AG09319 (cell line): ENCODE data around the gene PPARD.

ENCODE experiments used
- DNase-seq: peaks from one replicate; pipeline ENCODE4 v3.0.0-alpha.2; 2010; ENCODE audit warnings: low read depth; ENCODE audit errors: extremely low read depth
- TF ChIP-seq, protein P1 (sequence below): IDR thresholded peaks from 2 replicates; pipeline ENCODE4 v1.5.1; 2011; ENCODE audit warnings: low read depth, mild to moderate bottlenecking, inconsistent platforms, low read length, moderate library complexity

PPARD gene

GRCh38 chr6:35468181-35468979, 126.0 kb downstream of the PPARD start, which contains the start of gene RPL10A:
RPL10A (plus strand) TSS chr6:35468401; CDS start chr6:35468435, 34 bp downstream.
- TF ChIP-seq, protein P1, sequence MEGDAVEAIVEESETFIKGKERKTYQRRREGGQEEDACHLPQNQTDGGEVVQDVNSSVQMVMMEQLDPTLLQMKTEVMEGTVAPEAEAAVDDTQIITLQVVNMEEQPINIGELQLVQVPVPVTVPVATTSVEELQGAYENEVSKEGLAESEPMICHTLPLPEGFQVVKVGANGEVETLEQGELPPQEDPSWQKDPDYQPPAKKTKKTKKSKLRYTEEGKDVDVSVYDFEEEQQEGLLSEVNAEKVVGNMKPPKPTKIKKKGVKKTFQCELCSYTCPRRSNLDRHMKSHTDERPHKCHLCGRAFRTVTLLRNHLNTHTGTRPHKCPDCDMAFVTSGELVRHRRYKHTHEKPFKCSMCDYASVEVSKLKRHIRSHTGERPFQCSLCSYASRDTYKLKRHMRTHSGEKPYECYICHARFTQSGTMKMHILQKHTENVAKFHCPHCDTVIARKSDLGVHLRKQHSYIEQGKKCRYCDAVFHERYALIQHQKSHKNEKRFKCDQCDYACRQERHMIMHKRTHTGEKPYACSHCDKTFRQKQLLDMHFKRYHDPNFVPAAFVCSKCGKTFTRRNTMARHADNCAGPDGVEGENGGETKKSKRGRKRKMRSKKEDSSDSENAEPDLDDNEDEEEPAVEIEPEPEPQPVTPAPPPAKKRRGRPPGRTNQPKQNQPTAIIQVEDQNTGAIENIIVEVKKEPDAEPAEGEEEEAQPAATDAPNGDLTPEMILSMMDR: peak; percentile 98

DNA sequence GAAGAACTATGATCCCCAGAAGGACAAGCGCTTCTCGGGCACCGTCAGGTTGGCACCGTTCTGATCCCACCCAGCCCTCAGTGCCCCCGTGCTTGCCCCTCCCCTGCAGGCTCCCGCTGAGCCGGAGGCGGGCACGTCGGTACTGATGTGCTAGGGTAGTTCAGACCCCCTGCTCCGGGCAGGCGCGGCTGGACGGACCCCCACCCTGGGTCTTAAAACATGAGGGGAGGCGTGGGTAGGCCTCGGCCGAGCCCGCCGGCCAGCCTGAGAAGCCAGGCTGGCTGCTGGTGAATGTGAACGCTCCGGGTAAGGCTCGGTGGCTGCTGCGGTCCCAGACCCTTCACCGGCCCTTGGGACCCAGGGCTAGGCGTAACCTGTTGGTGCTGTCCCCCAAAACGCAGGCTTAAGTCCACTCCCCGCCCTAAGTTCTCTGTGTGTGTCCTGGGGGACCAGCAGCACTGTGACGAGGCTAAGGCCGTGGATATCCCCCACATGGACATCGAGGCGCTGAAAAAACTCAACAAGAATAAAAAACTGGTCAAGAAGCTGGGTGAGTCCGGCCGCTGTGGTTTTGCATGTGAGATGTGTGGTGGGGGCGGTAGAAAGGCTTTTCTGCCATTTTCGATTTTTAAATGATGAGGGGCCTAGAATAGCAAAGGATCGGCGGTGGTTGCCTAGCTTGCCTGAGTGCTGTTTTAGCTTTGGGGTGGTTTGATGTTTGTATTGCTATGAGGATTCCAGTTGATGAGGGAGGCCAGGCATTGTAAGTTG, 126.8 kb downstream of the PPARD start:
- TF ChIP-seq, protein P1: no peak
- DNase-seq: no peak

More at GRCh38 chr6:35468181-35468979, 126.0 kb downstream of the PPARD start, which contains the start of gene RPL10A:
- DNase-seq: peak; percentile 92

DNA sequence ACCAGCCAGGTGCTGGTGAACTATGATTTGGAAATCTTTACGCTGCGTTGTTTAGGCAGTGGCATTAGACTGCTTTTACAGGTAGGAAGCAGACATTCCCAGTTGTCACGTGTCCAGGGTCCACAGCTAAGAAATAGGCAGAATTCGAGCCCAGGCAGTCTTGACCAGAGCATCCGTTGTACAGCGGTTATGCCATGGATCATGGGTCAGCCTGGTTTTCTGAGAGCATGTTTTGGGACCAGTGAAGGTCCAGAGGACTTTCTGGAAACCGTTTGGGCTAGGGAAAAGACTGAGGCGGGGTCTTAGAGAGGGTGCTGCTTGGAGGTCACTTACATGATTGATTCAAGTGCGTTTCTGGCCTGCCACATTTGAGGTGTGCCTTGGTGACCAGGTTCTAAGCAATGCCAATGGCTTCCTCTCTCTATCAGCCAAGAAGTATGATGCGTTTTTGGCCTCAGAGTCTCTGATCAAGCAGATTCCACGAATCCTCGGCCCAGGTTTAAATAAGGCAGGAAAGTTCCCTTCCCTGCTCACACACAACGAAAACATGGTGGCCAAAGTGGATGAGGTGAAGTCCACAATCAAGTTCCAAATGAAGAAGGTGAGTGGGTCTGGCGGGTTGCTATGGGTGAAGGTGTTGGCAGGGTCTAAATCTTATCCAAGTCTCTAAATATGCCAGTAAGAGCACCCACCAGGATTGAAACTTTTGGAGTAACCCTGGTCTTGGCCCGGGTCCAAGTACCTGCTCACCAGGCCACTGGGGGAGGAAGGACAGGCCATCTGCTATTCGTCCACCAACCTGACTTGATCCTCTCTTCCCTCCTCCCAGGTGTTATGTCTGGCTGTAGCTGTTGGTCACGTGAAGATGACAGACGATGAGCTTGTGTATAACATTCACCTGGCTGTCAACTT, 127.6 kb downstream of the PPARD start:
- TF ChIP-seq, protein P1: no peak
- no peak for DNase-seq

DNA sequence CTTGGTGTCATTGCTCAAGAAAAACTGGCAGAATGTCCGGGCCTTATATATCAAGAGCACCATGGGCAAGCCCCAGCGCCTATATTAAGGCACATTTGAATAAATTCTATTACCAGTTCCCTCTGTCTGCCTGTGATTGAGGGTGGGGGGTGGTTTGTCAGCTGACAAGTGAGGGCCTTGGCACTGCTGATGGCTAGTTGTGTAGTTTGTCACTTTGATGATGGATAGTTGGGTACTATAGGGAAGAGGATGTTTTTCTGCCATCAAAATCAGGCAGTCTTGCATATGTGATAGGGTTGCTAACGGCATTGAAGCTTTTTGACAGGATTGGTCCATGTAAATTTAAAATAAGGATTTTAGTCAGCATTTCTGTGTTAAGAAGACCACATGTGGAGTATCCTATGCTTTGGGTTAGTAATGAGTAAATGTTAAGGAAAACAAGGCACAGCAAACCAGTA, 128.3 kb downstream of the PPARD start:
- DNase-seq: no peak
- TF ChIP-seq, protein P1: no peak

GRCh38 chr6:35471836-35472345, 129.5 kb downstream of the PPARD start:
- TF ChIP-seq, protein P1: no peak
- DNase-seq: no peak

DNA sequence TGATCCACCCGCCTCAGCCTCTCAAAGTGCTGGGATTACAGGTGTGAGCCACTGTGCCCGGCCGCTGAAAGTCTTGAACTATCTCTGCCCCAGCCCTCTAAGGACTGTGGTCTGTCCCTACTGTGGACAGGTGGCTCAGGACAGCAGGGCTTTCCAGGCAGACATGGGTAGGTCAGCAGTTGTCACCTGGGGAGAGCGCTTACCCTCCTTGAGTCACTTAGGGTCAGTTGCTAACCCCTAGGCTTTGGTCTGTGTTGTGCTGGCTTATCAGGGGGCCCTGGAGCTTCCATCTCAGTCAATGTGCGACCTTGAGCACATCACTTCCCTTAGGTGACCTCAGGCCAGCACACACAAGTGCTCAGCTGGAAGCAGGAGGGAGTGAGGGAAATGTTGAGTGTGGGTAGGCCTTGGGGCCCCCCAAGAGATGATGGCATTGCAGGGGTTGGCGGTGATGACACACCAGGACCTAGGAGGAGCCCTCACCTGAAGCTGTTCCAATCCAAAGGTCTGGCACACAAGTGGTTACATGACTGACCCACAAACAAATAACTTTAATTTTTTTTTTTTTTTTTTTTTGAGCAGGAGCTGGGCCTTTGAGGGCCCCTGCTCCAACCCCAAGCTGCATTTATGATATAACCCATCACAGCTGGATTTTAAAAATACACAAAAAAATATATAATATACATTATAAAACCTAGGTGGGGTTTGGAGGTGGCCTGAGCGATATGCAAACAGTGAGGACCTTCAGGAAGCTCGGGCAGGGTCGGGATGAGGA, 130.9 kb downstream of the PPARD start:
- no peak for DNase-seq
- TF ChIP-seq, protein P1: no peak
